GM19238 (cell line): ENCODE data around the gene CD300A.

Source experiments
- DNase-seq: peaks from one replicate; pipeline ENCODE4 v3.0.0; 2011; ENCODE audit warnings: low spot score; ENCODE audit not compliant: insufficient read length

The CD300A gene

DNA sequence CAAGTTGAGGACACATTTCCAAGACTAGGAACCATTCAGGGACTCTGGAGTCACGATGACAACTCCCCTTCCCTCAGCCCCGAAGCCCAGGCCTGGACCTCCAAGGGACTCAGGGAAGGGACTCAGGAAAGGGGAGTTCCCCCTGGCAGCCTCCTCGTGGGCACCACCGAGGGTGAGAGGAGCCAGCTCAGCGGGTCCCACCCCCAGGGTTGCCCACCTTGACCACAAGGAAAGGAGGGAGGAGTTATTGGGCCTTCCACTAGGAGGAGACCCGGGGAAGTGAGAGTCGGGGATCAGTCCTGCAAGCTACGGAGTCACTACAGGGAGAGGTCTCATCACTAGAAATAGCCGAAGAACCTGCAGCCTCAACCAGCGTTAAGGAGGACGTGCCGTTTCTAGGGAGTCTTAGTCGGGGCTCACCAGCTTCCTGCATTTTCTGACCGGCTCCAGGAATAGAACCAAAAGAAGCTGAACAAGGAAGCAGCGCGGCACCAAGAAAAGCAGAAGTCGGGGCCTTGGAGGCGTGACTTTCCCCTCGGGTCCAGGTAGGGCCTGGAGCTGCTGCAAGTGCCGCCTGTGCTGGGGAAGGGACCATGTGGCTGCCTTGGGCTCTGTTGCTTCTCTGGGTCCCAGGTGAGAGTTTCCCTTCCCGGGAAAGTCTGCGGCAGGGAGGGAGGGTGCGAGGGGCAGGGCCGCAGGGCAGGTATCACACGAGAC, at the start of gene CD300A:
CD300A (plus strand) TSS at position 524 of the 717 bp plus-strand sequence; CDS start at position 594, 70 bp downstream.
- no peak for DNase-seq

- peak; percentile 66 for DNase-seq
These were observed 49.0 kb upstream of the CD300A start for GRCh38 chr17:74417178-74418045.

GRCh38 chr17:74419928-74420411, 46.5 kb upstream of the CD300A start:
- no peak for DNase-seq

GRCh38 chr17:74424117-74424516, 42.3 kb upstream of the CD300A start:
- no peak for DNase-seq

DNA sequence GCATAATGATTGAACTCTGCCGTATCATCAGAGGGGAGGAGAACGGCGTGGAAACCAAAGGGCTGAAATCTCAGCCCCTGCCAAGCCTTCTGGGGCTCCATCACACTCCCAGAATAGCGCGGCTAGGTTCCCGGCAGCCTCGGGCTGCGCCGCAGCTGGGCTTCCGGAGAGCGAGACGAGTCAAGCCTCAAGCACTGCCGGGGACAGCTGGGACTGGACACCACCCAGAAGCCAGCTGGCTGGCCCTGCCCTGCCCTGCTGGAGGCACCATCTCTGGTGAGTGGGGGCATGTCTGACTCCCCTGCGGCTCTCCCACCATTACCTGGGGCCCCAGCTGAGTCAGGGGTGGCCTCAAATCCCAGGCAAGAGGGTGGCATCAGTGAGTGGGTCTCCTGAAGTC, 41.8 kb upstream of the CD300A start:
- DNase-seq, result no peak

DNA sequence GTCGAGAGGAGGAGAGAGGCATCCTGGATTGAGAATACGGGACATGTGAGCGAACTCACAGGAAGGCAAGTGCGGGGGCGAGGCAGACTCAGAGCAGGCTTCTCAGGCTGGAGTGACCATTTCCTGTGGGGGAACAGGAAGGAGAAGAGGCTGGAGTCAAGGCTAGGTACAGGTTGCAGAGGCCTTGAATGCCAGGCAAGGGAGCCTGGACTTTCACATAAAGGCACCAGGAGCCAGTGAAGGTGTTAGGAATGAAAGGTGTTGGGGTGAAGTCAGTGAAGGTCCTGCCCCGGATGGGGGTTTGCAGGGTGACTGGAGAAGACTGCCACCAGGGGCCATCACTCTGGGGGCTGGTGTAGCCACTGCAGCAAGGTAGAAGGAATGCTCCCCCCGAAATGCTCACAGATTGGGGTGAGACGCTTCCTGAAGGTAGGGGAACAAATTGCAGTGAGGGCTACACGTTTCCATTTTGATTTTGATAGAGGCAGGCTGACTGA, 39.8 kb upstream of the CD300A start:
- no peak for DNase-seq

GRCh38 chr17:74427048-74427762, 39.2 kb upstream of the CD300A start:
- DNase-seq, result no peak

- no peak for DNase-seq
These were observed 38.7 kb upstream of the CD300A start for GRCh38 chr17:74427763-74428153.

- no peak for DNase-seq
These were observed 36.6 kb upstream of the CD300A start for GRCh38 chr17:74429604-74430384.

GRCh38 chr17:74430385-74430705, 36.1 kb upstream of the CD300A start:
- DNase-seq, result no peak

- DNase-seq, result peak; percentile 56
These were observed 35.5 kb upstream of the CD300A start for GRCh38 chr17:74430706-74431567.

- DNase-seq, result peak; percentile 72
These were observed 34.6 kb upstream of the CD300A start, which contains the start of gene GPRC5C for GRCh38 chr17:74431568-74432423. GPRC5C (plus strand) TSS chr17:74432088; CDS start chr17:74439777, 7,689 bp downstream.

GRCh38 chr17:74432424-74432690, 34.1 kb upstream of the CD300A start:
- no peak for DNase-seq

DNA sequence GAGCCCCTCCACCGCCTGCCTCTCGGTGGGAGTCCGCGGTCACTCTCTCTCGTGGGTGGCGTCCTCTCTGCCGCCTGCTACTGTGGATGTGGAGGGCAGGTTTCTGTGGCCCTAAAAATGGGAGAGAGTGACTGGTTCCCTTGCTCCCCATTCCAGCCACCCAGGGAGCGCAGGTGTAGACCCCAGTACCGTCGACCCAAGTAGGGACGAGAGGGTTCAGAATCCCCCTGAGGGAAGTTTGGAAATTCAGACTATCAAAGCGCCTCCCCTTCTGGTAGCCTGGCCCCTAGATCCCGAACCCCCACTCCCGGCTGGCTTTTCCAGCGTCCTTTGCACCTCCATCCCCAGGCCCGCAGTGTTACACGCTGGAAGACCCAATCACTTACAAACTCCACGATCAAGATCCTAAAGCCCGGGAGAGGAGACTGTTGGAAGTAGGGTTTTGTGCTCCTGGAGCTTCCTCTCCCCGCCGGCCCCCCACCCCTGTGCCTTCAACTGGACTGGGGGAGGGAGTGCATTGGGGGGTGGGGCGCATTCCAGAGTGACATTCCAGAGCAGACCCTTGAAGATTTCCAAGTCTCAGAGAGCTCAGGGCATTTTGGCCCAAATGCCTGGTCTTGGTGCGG, 33.6 kb upstream of the CD300A start:
- DNase-seq, result no peak

DNA sequence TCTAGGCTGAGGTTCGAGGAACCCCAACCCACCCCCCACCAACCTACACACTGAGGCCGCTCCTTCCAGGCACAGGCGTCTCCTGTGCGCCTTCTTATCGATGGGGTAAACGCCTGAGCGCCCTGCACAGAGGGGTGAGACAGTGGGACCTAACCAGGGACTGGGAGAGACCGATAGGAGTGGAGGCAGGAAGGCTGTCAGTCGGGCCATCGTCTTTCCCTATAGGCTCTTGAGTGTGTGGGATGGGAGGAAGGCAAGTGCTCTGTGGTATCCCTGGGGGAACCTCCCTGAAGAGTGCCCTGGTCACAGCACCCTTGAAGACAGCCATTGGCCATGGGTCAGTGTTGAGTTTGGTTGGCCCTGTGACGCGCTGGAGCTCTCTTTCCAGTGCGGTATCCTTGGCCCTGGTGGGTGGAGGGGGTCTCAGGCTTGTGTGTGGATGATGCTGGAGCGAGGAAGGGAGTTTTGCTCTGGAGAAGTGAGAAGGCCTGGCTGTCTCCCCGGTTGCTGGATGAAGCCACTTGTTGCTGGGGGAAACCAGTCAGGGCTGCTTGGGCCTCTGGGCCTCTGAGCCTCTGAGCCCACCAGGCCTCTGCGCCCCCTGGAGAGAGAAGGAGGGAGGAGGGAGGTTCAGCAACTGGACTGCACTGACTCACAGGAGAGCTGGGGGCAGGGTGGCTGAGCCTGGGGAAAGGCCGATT, 32.9 kb upstream of the CD300A start:
- DNase-seq, result no peak

DNA sequence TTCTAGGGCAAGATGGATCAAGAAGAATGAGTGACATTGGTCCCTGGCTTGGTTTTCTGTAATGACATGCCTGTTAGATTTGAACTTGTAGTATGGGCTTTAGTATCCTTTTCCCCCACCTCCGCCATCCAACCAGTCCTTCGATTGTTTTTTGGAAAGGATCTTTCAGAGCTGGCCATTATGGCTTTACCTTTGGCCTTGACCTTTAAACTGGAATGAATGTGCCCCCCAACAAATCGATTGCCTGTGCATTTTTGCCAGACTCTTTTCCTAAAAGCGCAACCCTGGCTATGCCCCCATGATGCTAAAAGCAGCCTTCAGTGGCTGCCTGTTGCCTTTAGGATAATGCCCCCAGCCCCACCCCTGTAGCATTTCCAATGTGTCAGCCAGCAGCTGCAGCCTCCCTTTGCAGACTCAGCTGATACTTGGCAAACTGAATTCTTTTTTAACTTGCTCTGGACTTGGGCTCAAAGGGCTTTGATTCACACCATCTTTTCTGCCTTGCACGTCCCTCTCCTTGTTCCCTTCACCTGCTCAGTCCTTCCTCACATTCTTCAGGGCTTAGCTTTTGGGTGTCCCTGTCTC, 30.6 kb upstream of the CD300A start:
- no peak for DNase-seq

DNA sequence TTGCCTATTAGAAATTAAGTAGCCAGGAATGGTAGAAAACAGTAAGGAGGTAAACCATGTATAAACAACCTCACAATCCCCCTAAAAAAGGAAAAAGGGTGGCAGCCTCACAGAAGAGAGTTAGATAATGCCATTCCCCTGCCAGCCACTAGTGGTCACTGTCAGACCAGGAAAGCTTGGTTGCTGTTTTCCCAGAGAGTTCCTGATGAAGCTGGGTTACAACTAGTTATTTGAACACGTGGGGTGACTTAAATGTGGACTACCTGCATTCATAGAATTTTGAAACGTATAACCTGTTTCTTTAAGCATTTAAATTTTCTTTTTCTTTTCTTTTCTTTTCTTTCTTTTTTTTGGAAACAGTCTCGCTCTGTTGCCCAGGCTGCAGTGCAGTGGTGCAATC, 28.7 kb upstream of the CD300A start:
- no peak for DNase-seq
